ENCODE measurements around the gene NDUFS8.

GRCh38 chr11:68033708-68034045, 3.2 kb downstream of the NDUFS8 start:
- no peak for TF ChIP-seq CTCF (IDR thresholded peaks at IDR 0.05)
- no peak for TF ChIP-seq POLR2A (IDR thresholded peaks at IDR 0.05)

Data from uterus (tissue), 2 donors.